ENCODE results near the gene SPEF2. TPM values are rescaled to one million over a fixed set of nuclear protein-coding genes. Genes with fewer than 3 reads are reported as not detected.

Gene SPEF2
- total RNA-seq, 2 donors from 2014 or later, result 2.4 to 7.9 TPM

GRCh38 chr5:35753500-35753899 lies 135.8 kb downstream of the SPEF2 start:
- no peaks in the 10 kb centered on the region for H3K9me3 ChIP-seq
- no peak for DNase-seq (ENCODE audit: low spot score)
- H3K36me3 ChIP-seq, result no peaks in the 10 kb centered on the region
- TF ChIP-seq POLR2AphosphoS5 (IDR thresholded peaks at IDR 0.05) (no peak), POLR2A (IDR thresholded peaks at IDR 0.05) (no peak)
- no peaks in the 10 kb centered on the region for H3K4me1 ChIP-seq (replicated peaks)
- no peak overlapping the region for H3K4me3 ChIP-seq
- intact Hi-C loops (cut with DNase I), result no loop called here
- no peaks in the 10 kb centered on the region for H3K27me3 ChIP-seq (replicated peaks; ENCODE audit: insufficient read depth)
- no peak overlapping the region for H3K27ac ChIP-seq
- 67% methylated on average over 5 of the region's 5 CpGs for WGBS

DNA sequence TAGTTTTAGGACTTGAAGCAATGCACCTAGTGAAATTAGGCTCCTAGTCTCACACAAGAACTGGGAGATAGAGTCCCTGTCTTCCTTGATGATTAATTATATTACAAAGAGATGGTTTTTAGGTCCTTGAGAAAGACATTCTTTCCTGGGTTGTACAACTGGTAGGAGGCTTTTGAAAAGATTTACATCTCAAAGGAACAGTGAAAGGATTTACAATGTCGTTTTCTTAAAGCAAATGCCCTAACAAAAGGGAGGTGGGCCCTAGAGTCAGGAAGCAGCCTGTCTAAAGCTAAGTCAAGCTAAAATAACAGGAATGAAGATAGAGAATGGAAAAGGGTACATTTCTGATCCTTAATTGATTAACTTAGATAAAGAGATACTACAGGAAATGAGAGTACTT lies 136.8 kb downstream of the SPEF2 start:
- no peak overlapping the region for H3K27ac ChIP-seq
- no peaks in the 10 kb centered on the region for H3K4me1 ChIP-seq (replicated peaks)
- no peaks in the 10 kb centered on the region for H3K9me3 ChIP-seq
- intact Hi-C loops (cut with DNase I), result no loop called here
- H3K27me3 ChIP-seq (replicated peaks; ENCODE audit: insufficient read depth), result no peaks in the 10 kb centered on the region
- TF ChIP-seq, protein P1, sequence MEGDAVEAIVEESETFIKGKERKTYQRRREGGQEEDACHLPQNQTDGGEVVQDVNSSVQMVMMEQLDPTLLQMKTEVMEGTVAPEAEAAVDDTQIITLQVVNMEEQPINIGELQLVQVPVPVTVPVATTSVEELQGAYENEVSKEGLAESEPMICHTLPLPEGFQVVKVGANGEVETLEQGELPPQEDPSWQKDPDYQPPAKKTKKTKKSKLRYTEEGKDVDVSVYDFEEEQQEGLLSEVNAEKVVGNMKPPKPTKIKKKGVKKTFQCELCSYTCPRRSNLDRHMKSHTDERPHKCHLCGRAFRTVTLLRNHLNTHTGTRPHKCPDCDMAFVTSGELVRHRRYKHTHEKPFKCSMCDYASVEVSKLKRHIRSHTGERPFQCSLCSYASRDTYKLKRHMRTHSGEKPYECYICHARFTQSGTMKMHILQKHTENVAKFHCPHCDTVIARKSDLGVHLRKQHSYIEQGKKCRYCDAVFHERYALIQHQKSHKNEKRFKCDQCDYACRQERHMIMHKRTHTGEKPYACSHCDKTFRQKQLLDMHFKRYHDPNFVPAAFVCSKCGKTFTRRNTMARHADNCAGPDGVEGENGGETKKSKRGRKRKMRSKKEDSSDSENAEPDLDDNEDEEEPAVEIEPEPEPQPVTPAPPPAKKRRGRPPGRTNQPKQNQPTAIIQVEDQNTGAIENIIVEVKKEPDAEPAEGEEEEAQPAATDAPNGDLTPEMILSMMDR (IDR thresholded peaks at IDR 0.05), result no peak
- TF ChIP-seq POLR2A (IDR thresholded peaks at IDR 0.05) (no peak), POLR2AphosphoS5 (IDR thresholded peaks at IDR 0.05) (no peak)
- no peaks in the 10 kb centered on the region for H3K36me3 ChIP-seq
- WGBS, result 19% methylated on average over 1 of the region's 1 CpG
- DNase-seq (ENCODE audit: low spot score), result no peak
- no peak overlapping the region for H3K4me3 ChIP-seq

DNA sequence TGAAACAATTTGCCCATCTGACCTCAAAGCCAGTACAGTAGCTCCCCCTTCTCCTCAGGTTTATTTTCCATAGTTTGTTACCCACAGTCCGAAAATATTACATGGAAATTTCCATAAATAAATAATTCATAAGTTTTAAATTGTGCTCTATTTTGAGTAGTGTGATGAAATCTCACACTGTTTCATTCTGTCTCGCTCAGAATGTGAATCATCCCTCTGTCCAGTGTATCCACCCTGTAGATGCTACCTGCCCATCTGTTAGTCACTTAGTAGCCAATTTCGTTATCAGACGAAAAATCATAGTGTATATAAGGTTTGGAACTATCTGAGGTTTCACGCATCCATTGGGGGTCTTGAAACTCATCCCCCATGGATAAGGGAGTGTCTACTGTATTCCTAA lies 138.3 kb downstream of the SPEF2 start:
- H3K27me3 ChIP-seq (replicated peaks; ENCODE audit: insufficient read depth), result no peaks in the 10 kb centered on the region
- H3K4me1 ChIP-seq (replicated peaks), result no peaks in the 10 kb centered on the region
- intact Hi-C loops (cut with DNase I), result no loop called here
- no peak for TF ChIP-seq POLR2AphosphoS5 (IDR thresholded peaks at IDR 0.05)
- TF ChIP-seq POLR2A (IDR thresholded peaks at IDR 0.05), result no peak
- TF ChIP-seq, protein P1 (IDR thresholded peaks at IDR 0.05), result no peak
- no peaks in the 10 kb centered on the region for H3K9me3 ChIP-seq
- H3K27ac ChIP-seq, result no peak overlapping the region
- WGBS, result 86% methylated on average over 5 of the region's 5 CpGs
- no peak overlapping the region for H3K4me3 ChIP-seq
- no peak for DNase-seq (ENCODE audit: low spot score)
- H3K36me3 ChIP-seq, result no peaks in the 10 kb centered on the region

GRCh38 chr5:35758151-35758724 lies 140.6 kb downstream of the SPEF2 start:
- H3K4me1 ChIP-seq (replicated peaks), result no peaks in the 10 kb centered on the region
- no peak overlapping the region for H3K27ac ChIP-seq
- DNase-seq (ENCODE audit: low spot score), result no peak
- no peaks in the 10 kb centered on the region for H3K36me3 ChIP-seq
- intact Hi-C loops (cut with DNase I), result no loop called here
- no peaks in the 10 kb centered on the region for H3K27me3 ChIP-seq (replicated peaks; ENCODE audit: insufficient read depth)
- H3K9me3 ChIP-seq, result no peaks in the 10 kb centered on the region
- WGBS, result 72% methylated on average over 5 of the region's 5 CpGs
- no peak overlapping the region for H3K4me3 ChIP-seq
- TF ChIP-seq, protein P1 (IDR thresholded peaks at IDR 0.05), result no peak
- TF ChIP-seq POLR2A (IDR thresholded peaks at IDR 0.05), result no peak
- no peak for TF ChIP-seq POLR2AphosphoS5 (IDR thresholded peaks at IDR 0.05)

- intact Hi-C loops (cut with DNase I), result no loop called here
- no peak for DNase-seq (ENCODE audit: low spot score)
- no peak overlapping the region for H3K27ac ChIP-seq
- no peak overlapping the region for H3K4me3 ChIP-seq
- H3K9me3 ChIP-seq, result no peaks in the 10 kb centered on the region
- TF ChIP-seq POLR2AphosphoS5 (IDR thresholded peaks at IDR 0.05), result no peak
- TF ChIP-seq POLR2A (IDR thresholded peaks at IDR 0.05), result no peak
- no peaks in the 10 kb centered on the region for H3K4me1 ChIP-seq (replicated peaks)
- H3K27me3 ChIP-seq (replicated peaks; ENCODE audit: insufficient read depth), result no peaks in the 10 kb centered on the region
- whole genome bisulfite sequencing, result 72% methylated on average over 4 of the region's 4 CpGs
- no peaks in the 10 kb centered on the region for H3K36me3 ChIP-seq
These were observed 143.9 kb downstream of the SPEF2 start for GRCh38 chr5:35761541-35761940.

DNA sequence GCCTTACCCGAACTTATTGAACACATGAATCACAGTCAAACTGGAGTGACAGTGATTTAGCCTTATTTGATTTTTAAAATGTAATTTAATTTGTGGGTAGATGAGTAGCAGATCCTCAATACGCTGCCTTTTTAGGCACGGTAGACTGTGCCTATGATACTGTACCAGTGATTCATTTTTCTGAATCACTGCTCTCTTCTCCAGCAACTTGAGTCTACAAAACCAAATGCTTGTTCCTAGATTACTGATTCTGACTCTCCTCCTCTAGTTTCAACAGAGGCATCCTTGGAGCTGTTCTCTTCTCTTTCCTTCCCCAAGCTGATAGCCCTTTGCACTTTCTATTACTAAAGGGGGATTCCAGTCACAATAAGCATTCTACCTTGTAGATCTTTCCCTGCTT lies 144.7 kb downstream of the SPEF2 start:
- Histone ChIP-seq H3K4me1 (replicated peaks) (no peaks in the 10 kb centered on the region), H3K27ac (no peak overlapping the region), H3K27me3 (replicated peaks; ENCODE audit: insufficient read depth) (no peaks in the 10 kb centered on the region), H3K4me3 (no peak overlapping the region), H3K36me3 (no peaks in the 10 kb centered on the region), H3K9me3 (no peaks in the 10 kb centered on the region)
- TF ChIP-seq, protein P1 (IDR thresholded peaks at IDR 0.05), result no peak
- TF ChIP-seq POLR2AphosphoS5 (IDR thresholded peaks at IDR 0.05) (no peak), POLR2A (IDR thresholded peaks at IDR 0.05) (no peak)
- intact Hi-C loops (cut with DNase I), result no loop called here
- 86% methylated on average over 3 of the region's 3 CpGs for WGBS
- no peak for DNase-seq (ENCODE audit: low spot score)
